Vagina (tissue), 2 donors: ENCODE results near the gene ASXL3.

Experiments
- POLR2A ChIP-seq, 2 donors: fragments of 450-650 bp; IDR thresholded peaks; one replicate each; pipeline ENCODE4 v1.6.1; 2017; ENCODE audit warnings: antibody characterized with exemption in 2 of 2, mild to moderate bottlenecking in 2 of 2, moderate library complexity in 2 of 2
- TF ChIP-seq, protein P1 (sequence below), 3 experiments: fragments of 450-650 bp in 2 of 3; fragments of 200-600 bp in 1 of 3; sonication (generic) in 1 of 3; IDR thresholded peaks; one replicate each; pipeline ENCODE4 v1.5.1; 2017 to 2019; ENCODE audit warnings: antibody characterized with exemption in 3 of 3, mild to moderate bottlenecking in 2 of 3, moderate library complexity in 2 of 3

DNA sequence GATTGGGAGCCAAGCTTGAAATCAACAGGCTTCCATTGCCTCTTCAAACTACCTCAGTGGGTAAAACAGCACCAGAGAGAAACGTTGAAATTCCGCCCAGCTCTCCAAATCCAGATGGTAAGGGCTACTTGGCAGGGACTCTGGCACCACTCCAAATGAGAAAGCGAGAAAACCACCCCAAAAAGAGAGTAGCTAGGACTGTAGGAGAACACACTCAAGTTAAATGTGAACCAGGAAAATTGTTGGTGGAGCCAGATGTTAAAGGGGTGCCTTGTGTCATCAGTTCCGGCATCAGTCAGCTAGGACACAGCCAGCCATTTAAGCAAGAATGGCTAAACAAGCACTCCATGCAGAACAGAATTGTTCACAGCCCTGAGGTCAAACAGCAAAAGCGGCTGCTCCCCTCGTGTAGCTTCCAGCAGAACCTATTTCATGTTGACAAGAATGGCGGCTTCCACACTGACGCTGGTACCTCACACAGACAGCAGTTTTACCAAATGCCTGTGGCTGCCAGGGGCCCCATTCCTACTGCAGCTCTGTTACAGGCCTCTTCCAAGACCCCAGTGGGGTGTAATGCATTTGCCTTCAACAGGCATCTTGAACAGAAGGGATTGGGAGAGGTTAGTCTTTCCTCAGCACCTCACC is 167.3 kb downstream of the ASXL3 start:
- TF ChIP-seq, protein P1, sequence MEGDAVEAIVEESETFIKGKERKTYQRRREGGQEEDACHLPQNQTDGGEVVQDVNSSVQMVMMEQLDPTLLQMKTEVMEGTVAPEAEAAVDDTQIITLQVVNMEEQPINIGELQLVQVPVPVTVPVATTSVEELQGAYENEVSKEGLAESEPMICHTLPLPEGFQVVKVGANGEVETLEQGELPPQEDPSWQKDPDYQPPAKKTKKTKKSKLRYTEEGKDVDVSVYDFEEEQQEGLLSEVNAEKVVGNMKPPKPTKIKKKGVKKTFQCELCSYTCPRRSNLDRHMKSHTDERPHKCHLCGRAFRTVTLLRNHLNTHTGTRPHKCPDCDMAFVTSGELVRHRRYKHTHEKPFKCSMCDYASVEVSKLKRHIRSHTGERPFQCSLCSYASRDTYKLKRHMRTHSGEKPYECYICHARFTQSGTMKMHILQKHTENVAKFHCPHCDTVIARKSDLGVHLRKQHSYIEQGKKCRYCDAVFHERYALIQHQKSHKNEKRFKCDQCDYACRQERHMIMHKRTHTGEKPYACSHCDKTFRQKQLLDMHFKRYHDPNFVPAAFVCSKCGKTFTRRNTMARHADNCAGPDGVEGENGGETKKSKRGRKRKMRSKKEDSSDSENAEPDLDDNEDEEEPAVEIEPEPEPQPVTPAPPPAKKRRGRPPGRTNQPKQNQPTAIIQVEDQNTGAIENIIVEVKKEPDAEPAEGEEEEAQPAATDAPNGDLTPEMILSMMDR (IDR thresholded peaks at IDR 0.05): no peak
- no peak for TF ChIP-seq POLR2A (IDR thresholded peaks at IDR 0.05)
